Measurements from ENCODE around the gene RNASE12. TPM values are rescaled to one million over a fixed set of nuclear protein-coding genes. Genes with fewer than 3 reads are reported as not detected.

The RNASE12 gene
- total and polyA plus RNA-seq, 2 experiments from 2014 or later: not detected

GRCh38 chr14:20607617-20608016 lies 16.4 kb upstream of the RNASE12 start (continued):
- TF ChIP-seq CTCF (conservative IDR thresholded peaks at IDR 0.05; ENCODE audit: low read depth in 2 of 2): no peak

GRCh38 chr14:20606902-20607242 lies 15.7 kb upstream of the RNASE12 start:
- no peak for TF ChIP-seq JUNB (IDR thresholded peaks at IDR 0.05; ENCODE audit: unreplicated experiment)
- no peak for TF ChIP-seq ZNF331 (CRISPR knock-in tag; IDR thresholded peaks at IDR 0.05; ENCODE audit: low read depth)
- no peak for TF ChIP-seq STAT1 (IDR thresholded peaks at IDR 0.05; ENCODE audit: unreplicated experiment)
- TF ChIP-seq NANOG (IDR thresholded peaks at IDR 0.05; ENCODE audit: borderline replicate concordance): no peak
- TF ChIP-seq POLR2AphosphoS5 (IDR thresholded peaks at IDR 0.05; ENCODE audit: low read depth): no peak
- no peak for TF ChIP-seq CTCF (conservative IDR thresholded peaks at IDR 0.05; ENCODE audit: low read depth in 2 of 2)
- TF ChIP-seq ETS1 (IDR thresholded peaks at IDR 0.05): no peak
- no peak for TF ChIP-seq REST (IDR thresholded peaks at IDR 0.05; ENCODE audit: unreplicated experiment)
- no peak for TF ChIP-seq EZH2 (IDR thresholded peaks at IDR 0.05; ENCODE audit: low read depth, unreplicated experiment)
- no peak for TF ChIP-seq CREB1 (CRISPR knock-in tag; IDR thresholded peaks at IDR 0.05; ENCODE audit: low read depth)
- TF ChIP-seq ZNF114 (CRISPR knock-in tag; IDR thresholded peaks at IDR 0.05): no peak
- TF ChIP-seq EZH2phosphoT487 (IDR thresholded peaks at IDR 0.05; ENCODE audit: unreplicated experiment): no peak
- no peak overlapping the region for H3K27ac ChIP-seq (ENCODE audit: low read depth)
- Mint-ChIP-seq H3K4me3 (no peak overlapping the region), H3K27me3 (ENCODE audit: insufficient read depth, low read depth, poor library complexity) (no peaks in the 10 kb centered on the region), H3K9me3 (no peaks in the 10 kb centered on the region), H3K4me1 (peaks cover 11% of the 10 kb centered on the region), H3K27ac (no peak overlapping the region), H3K36me3 (ENCODE audit: low read depth) (no peaks in the 10 kb centered on the region)
- H3K4me3 ChIP-seq: no peak overlapping the region
- H3K4me1 ChIP-seq (ENCODE audit: insufficient read depth): peaks cover 17% of the 10 kb centered on the region; the same call in 1 of the 2 replicates
- DNase-seq (ENCODE audit: low spot score) (no peak), ATAC-seq (no peak)
- H3K36me3 ChIP-seq (ENCODE audit: insufficient read depth): no peaks in the 10 kb centered on the region
- peaks cover 11% of the 10 kb centered on the region; the same call in 1 of the 2 replicates for H3K27me3 ChIP-seq (ENCODE audit: insufficient read depth)
- H3K4me2 ChIP-seq: no peak overlapping the region
- no peak overlapping the region for H2AFZ ChIP-seq
- no peaks in the 10 kb centered on the region; the same call in 1 of the 2 replicates for H3F3A ChIP-seq (replicated peaks; ENCODE audit: low read depth)
- peaks cover 6% of the 10 kb centered on the region; the same call in 1 of the 2 replicates for H3K9me2 ChIP-seq (ENCODE audit: insufficient read depth)
- no peaks in the 10 kb centered on the region for H3K79me2 ChIP-seq (replicated peaks; ENCODE audit: insufficient read depth)
- H4K20me1 ChIP-seq (replicated peaks; ENCODE audit: insufficient read depth): no peaks in the 10 kb centered on the region

Data from GM23338 (cell line).